ENCODE data around the gene ZBTB32. TPM values are rescaled to one million over a fixed set of nuclear protein-coding genes. Genes with fewer than 3 reads are reported as not detected.

ZBTB32 gene
- total RNA-seq, 1 donor from 2014 or later, result 57.1 TPM

Other genes with a start within 250 kb of the ZBTB32 start
- gene KRTDAP, start 214.1 kb upstream of the ZBTB32 start, total RNA-seq, result not detected in 2 replicates
- not detected in 2 replicates for gene DMKN, start 190.9 kb upstream of the ZBTB32 start, total RNA-seq
- gene SBSN, start 176.2 kb upstream of the ZBTB32 start, total RNA-seq, result not detected in 2 replicates
- not detected in 2 replicates for gene GAPDHS, start 171.1 kb upstream of the ZBTB32 start, total RNA-seq
- gene TMEM147, start 158.9 kb upstream of the ZBTB32 start, total RNA-seq, result 54.8 and 58.6 TPM in 2 replicates
- not detected in 2 replicates for gene ATP4A, start 140.9 kb upstream of the ZBTB32 start, total RNA-seq
- gene PMIS2, start 118.4 kb upstream of the ZBTB32 start, total RNA-seq, result not detected in 2 replicates
- 41.6 and 47.4 TPM in 2 replicates for gene HAUS5, start 91.8 kb upstream of the ZBTB32 start, total RNA-seq
- 96.5 and 109 TPM in 2 replicates for gene RBM42, start 75.5 kb upstream of the ZBTB32 start, total RNA-seq
- gene ETV2, start 62.8 kb upstream of the ZBTB32 start, total RNA-seq, result 0.80 and 1.3 TPM in 2 replicates
- gene COX6B1, start 56.2 kb upstream of the ZBTB32 start, total RNA-seq, result 489 and 495 TPM in 2 replicates
- gene UPK1A, start 38.0 kb upstream of the ZBTB32 start, total RNA-seq, result 0.48 and 0.50 TPM in 2 replicates
- 60.0 and 62.6 TPM in 2 replicates for gene KMT2B, start 13.4 kb downstream of the ZBTB32 start, total RNA-seq
- 31.2 and 35.2 TPM in 2 replicates for gene IGFLR1, start 37.9 kb downstream of the ZBTB32 start, total RNA-seq
- gene U2AF1L4, start 40.9 kb downstream of the ZBTB32 start, total RNA-seq, result 24.0 and 24.5 TPM in 2 replicates
- gene PSENEN, start 41.1 kb downstream of the ZBTB32 start, total RNA-seq, result 42.0 and 45.5 TPM in 2 replicates
- gene LIN37, start 44.0 kb downstream of the ZBTB32 start, total RNA-seq, result 10.8 and 15.2 TPM in 2 replicates
- not detected in 2 replicates for gene HSPB6, start 52.5 kb downstream of the ZBTB32 start, total RNA-seq
- gene PROSER3, start 53.6 kb downstream of the ZBTB32 start, total RNA-seq, result 50.4 and 51.1 TPM in 2 replicates
- 67.1 and 72.6 TPM in 2 replicates for gene ARHGAP33, start 71.0 kb downstream of the ZBTB32 start, total RNA-seq
- not detected in 2 replicates for gene PRODH2, start 108.3 kb downstream of the ZBTB32 start, total RNA-seq
- not detected in 2 replicates for gene NPHS1, start 147.9 kb downstream of the ZBTB32 start, total RNA-seq
- gene KIRREL2, start 152.4 kb downstream of the ZBTB32 start, total RNA-seq, result 0.20 and 0.25 TPM in 2 replicates
- 0.86 and 2.0 TPM in 2 replicates for gene APLP1, start 164.0 kb downstream of the ZBTB32 start, total RNA-seq
- 42.7 and 43.0 TPM in 2 replicates for gene NFKBID, start 196.0 kb downstream of the ZBTB32 start, total RNA-seq
- gene HCST, start 198.0 kb downstream of the ZBTB32 start, total RNA-seq, result 93.1 and 96.2 TPM in 2 replicates
- gene TYROBP, start 203.7 kb downstream of the ZBTB32 start, total RNA-seq, result 0.52 TPM in 1 of 2 replicates, not detected in the other
- gene LRFN3, start 231.8 kb downstream of the ZBTB32 start, total RNA-seq, result 9.7 and 11.4 TPM in 2 replicates